DND-41 (cell line): ENCODE measurements around the gene TRRAP.

Source experiments
- EZH2 ChIP-seq: IDR thresholded peaks from 3 replicates; pipeline ENCODE4 v1.6.1; 2012; ENCODE audit warnings: borderline replicate concordance, low read depth, mild to moderate bottlenecking, moderate library complexity, low read length, inconsistent platforms; ENCODE audit not compliant: severe bottlenecking
- TF ChIP-seq, protein P1 (sequence below): IDR thresholded peaks from 2 replicates; pipeline ENCODE4 v1.5.1; 2012; ENCODE audit warnings: borderline replicate concordance, low read length, moderate library complexity, mild to moderate bottlenecking; ENCODE audit not compliant: poor library complexity, severe bottlenecking; ENCODE audit errors: extremely low read depth

DNA sequence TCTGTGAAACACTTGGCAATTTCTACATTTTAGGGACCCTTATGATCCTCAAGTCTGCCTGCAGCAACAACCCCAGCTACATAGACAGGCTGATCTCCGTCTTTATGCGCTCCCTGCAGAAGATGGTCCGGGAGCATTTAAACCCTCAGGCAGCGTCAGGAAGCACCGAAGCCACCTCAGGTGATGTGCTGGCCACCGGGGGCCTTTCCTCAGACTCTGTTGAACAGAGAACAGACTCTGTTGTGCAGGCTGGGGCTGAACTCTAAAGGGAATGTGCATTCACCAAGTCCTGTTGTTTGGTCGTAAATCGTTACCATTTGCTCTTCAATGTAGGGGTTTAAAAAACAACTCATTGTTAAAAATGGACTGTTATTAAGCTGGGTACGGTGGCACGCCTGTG is 86.3 kb downstream of the TRRAP start:
- TF ChIP-seq, protein P1, sequence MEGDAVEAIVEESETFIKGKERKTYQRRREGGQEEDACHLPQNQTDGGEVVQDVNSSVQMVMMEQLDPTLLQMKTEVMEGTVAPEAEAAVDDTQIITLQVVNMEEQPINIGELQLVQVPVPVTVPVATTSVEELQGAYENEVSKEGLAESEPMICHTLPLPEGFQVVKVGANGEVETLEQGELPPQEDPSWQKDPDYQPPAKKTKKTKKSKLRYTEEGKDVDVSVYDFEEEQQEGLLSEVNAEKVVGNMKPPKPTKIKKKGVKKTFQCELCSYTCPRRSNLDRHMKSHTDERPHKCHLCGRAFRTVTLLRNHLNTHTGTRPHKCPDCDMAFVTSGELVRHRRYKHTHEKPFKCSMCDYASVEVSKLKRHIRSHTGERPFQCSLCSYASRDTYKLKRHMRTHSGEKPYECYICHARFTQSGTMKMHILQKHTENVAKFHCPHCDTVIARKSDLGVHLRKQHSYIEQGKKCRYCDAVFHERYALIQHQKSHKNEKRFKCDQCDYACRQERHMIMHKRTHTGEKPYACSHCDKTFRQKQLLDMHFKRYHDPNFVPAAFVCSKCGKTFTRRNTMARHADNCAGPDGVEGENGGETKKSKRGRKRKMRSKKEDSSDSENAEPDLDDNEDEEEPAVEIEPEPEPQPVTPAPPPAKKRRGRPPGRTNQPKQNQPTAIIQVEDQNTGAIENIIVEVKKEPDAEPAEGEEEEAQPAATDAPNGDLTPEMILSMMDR = no peak
- no peak for TF ChIP-seq EZH2
